Measurements from ENCODE around the gene KIF26B. TPM values are rescaled to one million over a fixed set of nuclear protein-coding genes. Genes with fewer than 3 reads are reported as not detected.

Gene KIF26B
- total RNA-seq, 3 donors from 2014 or later (not counting 1 experiment from before 2014, with no cell fraction given) = 0.16 to 0.96 (median 0.18) TPM

DNA sequence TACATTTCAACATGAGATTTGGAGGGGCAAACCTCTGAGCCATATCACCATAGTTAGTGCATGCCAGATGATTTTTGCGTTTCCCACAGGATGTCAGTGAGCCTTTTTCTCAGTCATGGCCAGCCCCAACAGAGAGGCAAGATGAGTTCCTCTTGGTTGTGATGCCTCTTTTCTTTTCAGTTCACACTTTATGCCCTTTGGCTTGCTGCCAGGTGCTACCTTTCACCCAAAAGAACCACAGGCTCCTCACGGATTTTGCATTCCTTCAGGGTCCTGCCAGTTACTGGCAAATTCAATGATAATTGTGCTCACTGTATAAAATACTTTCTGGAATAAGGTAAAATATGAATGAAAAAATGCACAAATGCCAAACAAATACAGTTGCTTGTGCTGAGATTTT, 411.3 kb downstream of the KIF26B start:
- H3K9me3 Mint-ChIP-seq = no peaks in the 10 kb centered on the region
- H3K4me1 Mint-ChIP-seq = no peaks in the 10 kb centered on the region
- Histone ChIP-seq H3K4me1 (ENCODE audit: control insufficient read depth, insufficient read depth, low read length) (no peaks in the 10 kb centered on the region), H3K36me3 (ENCODE audit: control insufficient read depth, insufficient read depth, low read length) (no peaks in the 10 kb centered on the region), H3K27ac (ENCODE audit: low read length) (no peak overlapping the region), H3K27me3 (ENCODE audit: control insufficient read depth, insufficient read depth, low read length) (no peaks in the 10 kb centered on the region), H3K9me3 (ENCODE audit: control insufficient read depth, insufficient read depth, low read length) (no peaks in the 10 kb centered on the region), H3K4me3 (ENCODE audit: low read length) (no peak overlapping the region)
- intact Hi-C loops (cut with micrococcal nuclease) = no loop called here
- no peak for TF ChIP-seq CTCF (IDR thresholded peaks at IDR 0.05)
- H3K36me3 Mint-ChIP-seq = no peaks in the 10 kb centered on the region
- no peaks in the 10 kb centered on the region for H3K27me3 Mint-ChIP-seq (ENCODE audit: low read depth in 2 of 2)
- 89% methylated on average over 2 of the region's 2 CpGs for WGBS (ENCODE audit: insufficient coverage)
- ATAC-seq (no peak), DNase-seq (no peak)
- no peak overlapping the region for H3K27ac Mint-ChIP-seq
- no peak overlapping the region for H3K4me3 Mint-ChIP-seq

- H3K27ac ChIP-seq (ENCODE audit: low read length) = no peak overlapping the region
- Mint-ChIP-seq H3K4me1 (no peaks in the 10 kb centered on the region), H3K4me3 (no peak overlapping the region), H3K27me3 (ENCODE audit: low read depth in 2 of 2) (no peaks in the 10 kb centered on the region), H3K27ac (no peak overlapping the region), H3K9me3 (no peaks in the 10 kb centered on the region), H3K36me3 (no peaks in the 10 kb centered on the region)
- intact Hi-C loops (cut with micrococcal nuclease) = no loop called here
- ATAC-seq = no peak
- TF ChIP-seq CTCF (IDR thresholded peaks at IDR 0.05) = no peak
- DNase-seq = no peak
- no peaks in the 10 kb centered on the region for H3K27me3 ChIP-seq (ENCODE audit: control insufficient read depth, insufficient read depth, low read length)
- 91% methylated on average over 6 of the region's 6 CpGs for WGBS (ENCODE audit: insufficient coverage)
- no peaks in the 10 kb centered on the region for H3K4me1 ChIP-seq (ENCODE audit: control insufficient read depth, insufficient read depth, low read length)
- no peak overlapping the region for H3K4me3 ChIP-seq (ENCODE audit: low read length)
- H3K9me3 ChIP-seq (ENCODE audit: control insufficient read depth, insufficient read depth, low read length) = no peaks in the 10 kb centered on the region
- no peaks in the 10 kb centered on the region for H3K36me3 ChIP-seq (ENCODE audit: control insufficient read depth, insufficient read depth, low read length)
Observed at GRCh38 chr1:245566952-245567351, 412.2 kb downstream of the KIF26B start.

DNA sequence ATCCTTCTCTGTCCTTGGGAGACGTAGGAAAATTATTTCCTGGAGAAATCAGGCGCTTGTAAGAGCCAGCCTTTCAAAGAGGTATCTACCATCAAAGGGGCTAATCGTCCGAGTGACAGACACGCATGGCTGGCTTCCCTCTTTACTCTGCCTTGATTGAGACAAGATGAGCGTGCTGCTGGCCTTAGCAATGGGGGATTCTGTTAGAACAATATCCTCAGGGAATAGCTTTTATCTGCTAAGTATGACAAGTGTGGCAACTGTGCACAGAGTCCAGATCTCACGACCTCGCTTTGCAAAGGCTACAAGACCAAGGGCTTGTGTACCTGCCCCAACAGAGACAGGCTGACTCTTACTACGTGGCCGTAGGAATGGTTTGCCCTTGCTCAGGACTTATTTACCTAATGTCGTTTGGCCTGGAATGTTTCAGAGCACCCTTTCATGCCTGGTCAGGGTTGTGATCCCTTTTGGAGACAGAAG, 417.1 kb downstream of the KIF26B start:
- H3K27me3 Mint-ChIP-seq (ENCODE audit: low read depth in 2 of 2) = peaks cover 0 to 3% of the 10 kb centered on the region in 2 donors
- no peak for DNase-seq
- WGBS (ENCODE audit: insufficient coverage) = 90% methylated on average over 11 of the region's 11 CpGs
- Histone ChIP-seq H3K36me3 (ENCODE audit: control insufficient read depth, insufficient read depth, low read length) (no peaks in the 10 kb centered on the region), H3K9me3 (ENCODE audit: control insufficient read depth, insufficient read depth, low read length) (no peaks in the 10 kb centered on the region), H3K4me3 (ENCODE audit: low read length) (no peak overlapping the region), H3K27ac (ENCODE audit: low read length) (no peak overlapping the region), H3K27me3 (ENCODE audit: control insufficient read depth, insufficient read depth, low read length) (no peaks in the 10 kb centered on the region), H3K4me1 (ENCODE audit: control insufficient read depth, insufficient read depth, low read length) (no peaks in the 10 kb centered on the region)
- H3K9me3 Mint-ChIP-seq = no peaks in the 10 kb centered on the region
- no peak overlapping the region for H3K4me3 Mint-ChIP-seq
- ATAC-seq = no peak
- no peaks in the 10 kb centered on the region for H3K36me3 Mint-ChIP-seq
- H3K4me1 Mint-ChIP-seq = no peaks in the 10 kb centered on the region
- intact Hi-C loops (cut with micrococcal nuclease) = no loop called here
- no peak overlapping the region for H3K27ac Mint-ChIP-seq
- TF ChIP-seq CTCF (IDR thresholded peaks at IDR 0.05) = no peak

DNA sequence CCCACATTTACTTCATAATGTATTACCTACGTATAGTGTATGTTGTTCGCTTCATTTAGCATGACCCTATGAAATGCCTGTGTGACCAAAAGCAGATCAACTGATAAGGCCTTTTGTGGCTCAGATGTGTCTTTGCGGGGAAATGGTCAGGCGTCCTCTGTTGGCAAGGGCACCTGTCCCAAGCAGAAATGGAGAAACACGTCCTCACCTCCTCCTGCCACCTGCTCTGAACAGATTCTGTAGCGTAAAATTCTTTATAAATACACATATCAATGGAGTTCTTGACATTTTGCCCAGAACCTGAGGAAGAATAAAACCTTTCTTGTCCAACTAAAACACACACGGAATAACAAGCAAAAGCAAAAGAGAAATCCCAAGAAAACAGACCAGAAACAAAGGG, 417.9 kb downstream of the KIF26B start:
- ATAC-seq (no peak), DNase-seq (no peak)
- intact Hi-C loops (cut with micrococcal nuclease) = no loop called here
- Histone ChIP-seq H3K4me3 (ENCODE audit: low read length) (no peak overlapping the region), H3K36me3 (ENCODE audit: control insufficient read depth, insufficient read depth, low read length) (no peaks in the 10 kb centered on the region), H3K27ac (ENCODE audit: low read length) (no peak overlapping the region), H3K9me3 (ENCODE audit: control insufficient read depth, insufficient read depth, low read length) (no peaks in the 10 kb centered on the region), H3K27me3 (ENCODE audit: control insufficient read depth, insufficient read depth, low read length) (no peaks in the 10 kb centered on the region), H3K4me1 (ENCODE audit: control insufficient read depth, insufficient read depth, low read length) (no peaks in the 10 kb centered on the region)
- Mint-ChIP-seq H3K4me1 (no peaks in the 10 kb centered on the region), H3K27me3 (ENCODE audit: low read depth in 2 of 2) (peaks cover 0 to 3% of the 10 kb centered on the region in 2 donors), H3K27ac (no peak overlapping the region), H3K4me3 (no peak overlapping the region), H3K36me3 (no peaks in the 10 kb centered on the region), H3K9me3 (no peaks in the 10 kb centered on the region)
- 85% methylated on average over 7 of the region's 7 CpGs for WGBS (ENCODE audit: insufficient coverage)
- TF ChIP-seq CTCF (IDR thresholded peaks at IDR 0.05) = no peak
